Epithelial cell of proximal tubule (primary cell): ENCODE data around the gene FBN1. TPM values are rescaled to one million over a fixed set of nuclear protein-coding genes. Genes with fewer than 3 reads are reported as not detected.

Experiments
- DNase-seq: peaks from one replicate; pipeline ENCODE4 v3.0.0-alpha.2; 2011; ENCODE audit warnings: low read depth
- H3K4me3 ChIP-seq: 2 replicates; pipeline ENCODE4 v1.5.1; 2011; ENCODE audit warnings: low read depth, mild to moderate bottlenecking, low read length
- total RNA-seq: library from RNA; depleted of rRNA; stranded (reverse); fragments of >200 nt; gene quantifications from 2 replicates; pipeline ENCODE4 v1.2.3, GENCODE V29; 2015
- TF ChIP-seq, protein P1 (sequence below): conservative IDR thresholded peaks from 2 replicates; pipeline ENCODE4 v1.5.1; 2012; ENCODE audit warnings: low read depth, mild to moderate bottlenecking, low read length

FBN1 gene
- total RNA-seq, 1 donor from 2014 or later = 75.2 TPM

DNA sequence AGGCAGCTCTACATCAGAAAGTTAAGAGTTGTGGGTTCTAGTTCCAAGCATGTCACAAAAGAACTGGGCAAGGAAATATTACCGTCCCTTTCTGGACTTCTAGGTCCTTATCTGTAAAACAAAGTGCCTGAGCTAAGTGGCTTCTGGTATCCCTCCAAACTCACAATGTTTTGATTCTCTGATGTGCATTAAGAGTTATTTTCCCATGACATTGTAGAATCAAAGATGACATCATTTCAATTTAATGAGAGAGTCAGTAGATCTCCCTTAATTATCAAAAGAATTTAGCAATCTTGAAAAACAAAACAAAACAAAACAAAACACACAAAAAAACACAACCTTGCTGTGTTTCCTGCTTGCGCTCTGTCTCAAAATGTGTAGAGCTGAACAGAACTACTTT lies 225.6 kb downstream of the FBN1 start:
- TF ChIP-seq, protein P1, sequence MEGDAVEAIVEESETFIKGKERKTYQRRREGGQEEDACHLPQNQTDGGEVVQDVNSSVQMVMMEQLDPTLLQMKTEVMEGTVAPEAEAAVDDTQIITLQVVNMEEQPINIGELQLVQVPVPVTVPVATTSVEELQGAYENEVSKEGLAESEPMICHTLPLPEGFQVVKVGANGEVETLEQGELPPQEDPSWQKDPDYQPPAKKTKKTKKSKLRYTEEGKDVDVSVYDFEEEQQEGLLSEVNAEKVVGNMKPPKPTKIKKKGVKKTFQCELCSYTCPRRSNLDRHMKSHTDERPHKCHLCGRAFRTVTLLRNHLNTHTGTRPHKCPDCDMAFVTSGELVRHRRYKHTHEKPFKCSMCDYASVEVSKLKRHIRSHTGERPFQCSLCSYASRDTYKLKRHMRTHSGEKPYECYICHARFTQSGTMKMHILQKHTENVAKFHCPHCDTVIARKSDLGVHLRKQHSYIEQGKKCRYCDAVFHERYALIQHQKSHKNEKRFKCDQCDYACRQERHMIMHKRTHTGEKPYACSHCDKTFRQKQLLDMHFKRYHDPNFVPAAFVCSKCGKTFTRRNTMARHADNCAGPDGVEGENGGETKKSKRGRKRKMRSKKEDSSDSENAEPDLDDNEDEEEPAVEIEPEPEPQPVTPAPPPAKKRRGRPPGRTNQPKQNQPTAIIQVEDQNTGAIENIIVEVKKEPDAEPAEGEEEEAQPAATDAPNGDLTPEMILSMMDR = no peak
- no peak overlapping the region for H3K4me3 ChIP-seq
- no peak for DNase-seq

DNA sequence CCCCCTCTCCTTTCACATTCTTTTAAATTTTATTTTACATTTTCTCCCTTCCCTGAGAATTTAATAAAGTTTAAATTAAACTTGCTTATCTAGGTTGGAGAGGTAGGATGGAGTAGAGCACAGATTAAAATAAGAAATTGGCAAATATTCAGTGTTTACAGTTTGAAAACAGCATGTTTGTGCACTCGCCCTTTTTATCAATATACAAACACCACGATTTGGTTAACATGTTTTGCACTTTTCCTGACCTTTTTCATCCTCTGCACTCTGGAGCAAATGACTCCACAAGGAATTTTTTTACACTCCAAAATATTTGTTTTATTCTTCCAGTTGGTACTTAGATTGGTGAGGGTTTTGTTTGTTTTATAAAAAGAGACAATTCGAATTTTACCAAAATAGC lies 227.2 kb downstream of the FBN1 start:
- no peak overlapping the region for H3K4me3 ChIP-seq
- DNase-seq = no peak
- TF ChIP-seq, protein P1 = no peak

DNA sequence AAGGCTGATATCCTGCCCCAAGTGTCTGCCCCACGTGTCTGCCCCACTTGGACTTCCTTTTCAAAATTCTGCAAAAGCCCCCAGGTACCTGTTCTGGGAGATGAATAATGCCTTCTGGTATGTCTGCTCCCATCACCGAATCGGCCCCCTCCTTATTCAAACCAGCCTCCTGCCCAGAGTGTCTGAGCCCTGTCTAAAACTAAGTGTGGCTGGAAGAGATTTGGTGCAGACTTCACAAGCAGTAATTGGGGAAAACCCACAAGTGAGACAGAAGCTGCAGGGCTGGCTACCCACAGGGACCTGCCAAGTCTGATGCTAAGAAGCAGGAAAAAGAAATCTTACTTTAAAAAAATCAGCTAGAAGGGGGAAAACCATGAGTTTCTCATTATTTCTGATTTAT lies 229.2 kb downstream of the FBN1 start:
- TF ChIP-seq, protein P1 = no peak
- H3K4me3 ChIP-seq = no peak overlapping the region
- no peak for DNase-seq

DNA sequence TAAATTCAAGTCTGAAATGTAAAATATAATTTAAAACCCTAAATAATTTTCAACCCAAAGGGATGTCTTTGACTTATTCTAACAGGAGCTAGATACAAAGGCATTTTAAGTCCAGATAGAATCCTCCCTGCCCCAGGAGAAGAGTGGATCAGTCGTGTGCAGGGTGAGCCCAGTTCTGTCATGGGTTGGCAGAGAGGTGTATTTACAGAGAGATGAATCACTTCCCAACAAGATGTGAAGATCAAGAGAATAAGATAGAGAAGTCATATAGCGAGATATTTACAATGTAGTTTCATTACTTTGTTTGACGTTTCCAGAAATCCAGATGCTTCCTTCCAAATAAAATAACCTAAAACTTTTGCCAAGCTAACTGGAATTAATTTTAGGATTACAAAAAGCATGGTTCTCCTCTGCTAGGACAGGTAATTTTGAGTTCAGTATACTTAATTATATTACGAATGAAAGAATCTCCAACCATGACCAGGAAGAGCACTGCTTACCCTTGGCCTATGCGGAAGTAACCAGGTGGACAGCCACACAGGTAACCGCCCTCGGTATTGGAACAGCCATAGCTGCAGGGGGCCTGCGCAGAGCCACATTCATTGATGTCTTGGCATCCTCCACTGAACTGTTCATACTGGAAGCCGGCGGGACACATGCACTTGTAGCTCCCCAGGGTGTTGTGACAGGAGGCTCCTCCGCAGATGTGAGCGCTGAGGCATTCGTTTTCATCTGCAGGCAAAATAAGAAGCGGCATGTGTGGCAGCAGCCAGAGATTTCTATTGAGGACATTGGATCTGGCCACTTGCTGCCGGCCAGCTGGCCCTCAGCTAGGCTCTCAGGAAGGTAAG lies 230.2 kb downstream of the FBN1 start:
- TF ChIP-seq, protein P1 = no peak
- no peak for DNase-seq
- H3K4me3 ChIP-seq = no peak overlapping the region

DNA sequence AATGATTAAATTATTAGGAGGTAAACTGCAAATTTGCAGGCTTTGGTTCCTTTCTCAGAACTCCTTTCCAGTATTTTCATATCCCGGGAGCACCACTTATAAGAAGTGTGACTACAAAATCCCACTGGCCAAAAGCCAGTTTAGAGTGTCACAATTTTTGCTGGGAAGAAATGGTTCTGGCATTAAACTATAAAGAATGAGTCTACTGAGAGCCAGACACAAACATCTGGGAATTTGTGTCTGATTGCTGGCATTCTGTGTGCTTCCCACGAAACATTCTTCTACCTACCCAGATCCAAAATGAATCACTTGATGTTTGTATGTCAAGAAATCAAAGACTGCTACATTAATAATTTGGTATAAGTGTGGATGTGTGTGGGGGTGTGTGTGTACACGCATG lies 231.5 kb downstream of the FBN1 start:
- H3K4me3 ChIP-seq = no peak overlapping the region
- DNase-seq = no peak
- TF ChIP-seq, protein P1 = no peak

DNA sequence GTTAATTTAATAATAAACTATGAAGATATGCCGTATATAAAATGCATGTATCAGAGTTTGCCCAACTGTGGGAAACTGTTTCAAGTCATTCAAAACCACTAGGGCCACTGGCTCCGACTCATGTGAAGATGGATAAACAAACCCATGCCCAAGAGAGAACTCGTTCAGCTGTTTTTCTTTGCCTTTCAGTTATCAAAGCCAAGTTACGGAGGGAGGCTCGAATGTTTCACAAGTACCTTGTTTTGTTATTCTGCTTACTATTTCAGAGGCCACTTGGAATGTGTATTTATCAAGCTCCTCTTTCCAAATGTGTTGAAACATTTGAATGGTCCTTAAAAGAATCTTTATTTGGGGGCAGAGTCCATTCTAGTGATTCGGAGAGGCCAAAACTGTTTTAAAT lies 232.2 kb downstream of the FBN1 start:
- TF ChIP-seq, protein P1 = no peak
- H3K4me3 ChIP-seq = no peak overlapping the region
- no peak for DNase-seq
